ENCODE measurements around the gene RAB6B.

Gene RAB6B

GRCh38 chr3:133805384-133805701 lies 90.3 kb downstream of the RAB6B start:
- no peak for TF ChIP-seq SPI1 (IDR thresholded peaks at IDR 0.05; ENCODE audit: borderline replicate concordance, low read depth)
- H3K4me3 ChIP-seq (replicated peaks; ENCODE audit: insufficient read depth, low read length) = peak overlapping the region; percentile 96
- H3K27me3 ChIP-seq (ENCODE audit: insufficient read depth, poor library complexity, severe bottlenecking) = no peaks in the 10 kb centered on the region
- no peak for DNase-seq (ENCODE audit: low read depth in 1 of 2, low spot score in 1 of 2)
- H3K27ac ChIP-seq (replicated peaks) = no peak overlapping the region

DNA sequence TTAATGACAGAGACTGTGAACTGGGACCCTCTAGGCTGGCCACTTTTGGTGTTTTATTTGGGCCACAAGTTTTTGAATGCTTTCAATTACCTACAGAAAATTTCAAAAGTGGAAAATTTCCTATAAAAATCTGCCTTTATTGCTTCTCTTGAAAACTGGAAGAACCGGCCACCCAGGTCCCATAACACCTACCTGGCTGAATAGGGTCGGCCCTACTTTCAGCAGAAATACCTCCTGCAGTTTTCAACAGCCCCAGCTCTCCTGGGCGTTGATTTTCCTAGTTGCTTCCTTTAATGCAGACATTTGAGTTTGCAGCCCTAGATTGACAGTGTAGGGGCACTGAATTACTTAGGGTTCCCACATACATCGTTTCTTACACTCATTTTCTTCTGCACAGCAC lies 90.8 kb downstream of the RAB6B start:
- H3K27me3 ChIP-seq (ENCODE audit: insufficient read depth, poor library complexity, severe bottlenecking) = no peaks in the 10 kb centered on the region
- H3K4me3 ChIP-seq (replicated peaks; ENCODE audit: insufficient read depth, low read length) = no peak overlapping the region
- TF ChIP-seq REST (IDR thresholded peaks at IDR 0.05; ENCODE audit: insufficient replicate concordance, low read depth) (no peak), GABPA (IDR thresholded peaks at IDR 0.05; ENCODE audit: low read depth) (no peak), POLR2AphosphoS5 (IDR thresholded peaks at IDR 0.05; ENCODE audit: low read depth) (no peak)
- TF ChIP-seq, protein P1, sequence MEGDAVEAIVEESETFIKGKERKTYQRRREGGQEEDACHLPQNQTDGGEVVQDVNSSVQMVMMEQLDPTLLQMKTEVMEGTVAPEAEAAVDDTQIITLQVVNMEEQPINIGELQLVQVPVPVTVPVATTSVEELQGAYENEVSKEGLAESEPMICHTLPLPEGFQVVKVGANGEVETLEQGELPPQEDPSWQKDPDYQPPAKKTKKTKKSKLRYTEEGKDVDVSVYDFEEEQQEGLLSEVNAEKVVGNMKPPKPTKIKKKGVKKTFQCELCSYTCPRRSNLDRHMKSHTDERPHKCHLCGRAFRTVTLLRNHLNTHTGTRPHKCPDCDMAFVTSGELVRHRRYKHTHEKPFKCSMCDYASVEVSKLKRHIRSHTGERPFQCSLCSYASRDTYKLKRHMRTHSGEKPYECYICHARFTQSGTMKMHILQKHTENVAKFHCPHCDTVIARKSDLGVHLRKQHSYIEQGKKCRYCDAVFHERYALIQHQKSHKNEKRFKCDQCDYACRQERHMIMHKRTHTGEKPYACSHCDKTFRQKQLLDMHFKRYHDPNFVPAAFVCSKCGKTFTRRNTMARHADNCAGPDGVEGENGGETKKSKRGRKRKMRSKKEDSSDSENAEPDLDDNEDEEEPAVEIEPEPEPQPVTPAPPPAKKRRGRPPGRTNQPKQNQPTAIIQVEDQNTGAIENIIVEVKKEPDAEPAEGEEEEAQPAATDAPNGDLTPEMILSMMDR (IDR thresholded peaks at IDR 0.05; ENCODE audit: insufficient read depth, low read length) = no peak
- no peak for DNase-seq (ENCODE audit: low read depth in 1 of 2, low spot score in 1 of 2)
- H3K27ac ChIP-seq (replicated peaks) = no peak overlapping the region

- DNase-seq (ENCODE audit: low read depth in 1 of 2, low spot score in 1 of 2) = peak in 1 of 2 experiments; percentile 47
- H3K27ac ChIP-seq (replicated peaks) = no peak overlapping the region
- TF ChIP-seq SPI1 (IDR thresholded peaks at IDR 0.05; ENCODE audit: borderline replicate concordance, low read depth) (peak; percentile 68; the same call in 1 of the 2 replicates), REST (IDR thresholded peaks at IDR 0.05; ENCODE audit: insufficient replicate concordance, low read depth) (no peak)
- H3K27me3 ChIP-seq (ENCODE audit: insufficient read depth, poor library complexity, severe bottlenecking) = no peaks in the 10 kb centered on the region
- H3K4me3 ChIP-seq (replicated peaks; ENCODE audit: insufficient read depth, low read length) = no peak overlapping the region
These were observed 92.2 kb downstream of the RAB6B start for GRCh38 chr3:133803469-133803868.

DNA sequence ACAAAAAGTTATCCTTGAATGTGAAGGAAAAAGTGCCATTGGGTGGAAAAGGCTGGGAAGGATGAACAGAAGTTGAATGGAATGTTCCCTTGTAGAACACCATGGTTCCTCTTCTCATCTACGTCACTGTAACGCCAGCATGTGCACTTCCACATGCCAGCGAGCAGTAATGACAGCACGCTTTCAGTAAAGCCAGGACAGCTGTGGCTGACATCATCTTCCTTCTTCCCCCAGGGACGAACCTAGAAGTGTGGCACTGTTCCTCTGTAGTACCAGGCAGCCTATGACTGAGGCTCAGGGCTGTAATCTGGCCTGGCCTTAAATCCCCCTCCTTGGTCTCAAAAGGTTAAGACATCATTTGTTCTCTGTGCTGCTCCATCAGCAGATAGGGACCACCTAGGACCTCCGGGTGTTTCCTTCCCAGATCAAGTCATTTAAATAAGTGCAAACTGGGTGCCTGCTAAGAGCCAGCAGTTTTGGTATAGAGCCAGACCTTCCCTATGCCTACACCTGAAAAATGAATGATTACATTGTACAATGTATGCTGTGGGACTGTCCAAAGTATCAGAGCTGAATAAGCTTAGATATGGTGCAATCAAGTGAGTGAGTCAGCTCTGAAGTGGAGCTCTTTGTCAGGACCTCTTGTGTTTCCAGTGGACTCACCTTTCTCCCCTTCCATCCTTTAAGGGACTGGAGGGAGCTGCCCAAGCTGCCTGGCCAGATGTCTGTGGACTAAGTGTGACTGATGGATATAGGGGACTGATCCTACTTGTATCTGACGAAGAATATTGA lies 95.7 kb downstream of the RAB6B start:
- no peaks in the 10 kb centered on the region for H3K27me3 ChIP-seq (ENCODE audit: insufficient read depth, poor library complexity, severe bottlenecking)
- H3K4me3 ChIP-seq (replicated peaks; ENCODE audit: insufficient read depth, low read length) = no peak overlapping the region
- peak; percentile 54 to 61 for DNase-seq (ENCODE audit: low read depth in 1 of 2, low spot score in 1 of 2)
- H3K27ac ChIP-seq (replicated peaks) = no peak overlapping the region
- no peak for TF ChIP-seq REST (IDR thresholded peaks at IDR 0.05; ENCODE audit: insufficient replicate concordance, low read depth)
- TF ChIP-seq GABPA (IDR thresholded peaks at IDR 0.05; ENCODE audit: low read depth) = no peak
- TF ChIP-seq POLR2AphosphoS5 (IDR thresholded peaks at IDR 0.05; ENCODE audit: low read depth) = no peak
- TF ChIP-seq SPI1 (IDR thresholded peaks at IDR 0.05; ENCODE audit: borderline replicate concordance, low read depth) = no peak; the same call in 1 of the 2 replicates
- TF ChIP-seq, protein P1 (IDR thresholded peaks at IDR 0.05; ENCODE audit: insufficient read depth, low read length) = no peak

All from HL-60 (cell line).